ENCODE results near the gene CCDC27.

The CCDC27 gene

DNA sequence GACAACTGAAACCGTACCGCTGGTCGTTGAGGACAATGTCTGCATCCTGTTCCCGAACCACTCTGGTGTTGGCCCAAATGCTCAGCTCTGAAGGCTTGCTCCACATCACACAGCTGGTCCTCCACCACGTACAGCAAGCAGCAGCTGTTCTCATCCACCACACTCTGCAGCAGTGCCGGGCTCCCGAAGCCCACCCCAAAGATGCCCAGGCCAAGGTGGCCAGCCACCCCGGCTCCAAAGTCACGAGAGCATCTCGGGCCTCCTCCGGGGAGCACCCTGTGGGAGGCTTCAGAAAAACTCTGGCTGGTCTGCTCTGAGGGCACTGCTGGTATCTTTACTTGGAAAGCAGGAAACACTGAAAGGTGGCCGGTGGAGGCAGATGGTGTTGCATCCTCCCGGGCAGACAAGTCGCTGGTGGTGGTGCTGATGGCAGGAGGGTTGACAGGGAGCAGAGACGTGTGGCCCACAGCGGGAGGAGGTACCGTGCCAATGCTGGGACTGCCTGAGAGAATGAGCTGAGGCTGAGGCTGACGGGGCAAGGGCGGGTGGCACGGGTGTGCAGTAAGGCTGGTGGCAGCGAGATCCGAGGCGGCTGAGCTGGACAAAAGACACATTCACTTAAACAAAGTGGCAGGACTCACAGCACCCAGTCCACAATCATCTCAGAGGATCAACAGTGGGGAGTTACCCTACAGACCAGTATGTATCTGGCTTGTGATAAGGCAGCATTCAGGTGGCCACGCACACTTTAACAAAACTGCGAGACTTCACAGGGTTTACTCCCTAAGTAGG lies 6.5 kb upstream of the CCDC27 start:
- Histone ChIP-seq H3K9me3 (ENCODE audit: control insufficient read depth, low read length) (no peaks in the 10 kb centered on the region), H3K36me3 (ENCODE audit: control insufficient read depth, insufficient read depth, low read length) (no peaks in the 10 kb centered on the region), H3K27ac (no peak overlapping the region), H3K4me2 (ENCODE audit: low read length) (no peak overlapping the region), H3K4me3 (ENCODE audit: low read depth, low read length) (no peak overlapping the region), H3K27me3 (ENCODE audit: control insufficient read depth, insufficient read depth, low read length) (no peaks in the 10 kb centered on the region), H3K4me1 (no peaks in the 10 kb centered on the region), H3K9ac (no peak overlapping the region), H2AFZ (no peak overlapping the region), H3K79me2 (no peaks in the 10 kb centered on the region)
- TF ChIP-seq, protein P1, sequence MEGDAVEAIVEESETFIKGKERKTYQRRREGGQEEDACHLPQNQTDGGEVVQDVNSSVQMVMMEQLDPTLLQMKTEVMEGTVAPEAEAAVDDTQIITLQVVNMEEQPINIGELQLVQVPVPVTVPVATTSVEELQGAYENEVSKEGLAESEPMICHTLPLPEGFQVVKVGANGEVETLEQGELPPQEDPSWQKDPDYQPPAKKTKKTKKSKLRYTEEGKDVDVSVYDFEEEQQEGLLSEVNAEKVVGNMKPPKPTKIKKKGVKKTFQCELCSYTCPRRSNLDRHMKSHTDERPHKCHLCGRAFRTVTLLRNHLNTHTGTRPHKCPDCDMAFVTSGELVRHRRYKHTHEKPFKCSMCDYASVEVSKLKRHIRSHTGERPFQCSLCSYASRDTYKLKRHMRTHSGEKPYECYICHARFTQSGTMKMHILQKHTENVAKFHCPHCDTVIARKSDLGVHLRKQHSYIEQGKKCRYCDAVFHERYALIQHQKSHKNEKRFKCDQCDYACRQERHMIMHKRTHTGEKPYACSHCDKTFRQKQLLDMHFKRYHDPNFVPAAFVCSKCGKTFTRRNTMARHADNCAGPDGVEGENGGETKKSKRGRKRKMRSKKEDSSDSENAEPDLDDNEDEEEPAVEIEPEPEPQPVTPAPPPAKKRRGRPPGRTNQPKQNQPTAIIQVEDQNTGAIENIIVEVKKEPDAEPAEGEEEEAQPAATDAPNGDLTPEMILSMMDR (IDR thresholded peaks at IDR 0.05) = no peak

DNA sequence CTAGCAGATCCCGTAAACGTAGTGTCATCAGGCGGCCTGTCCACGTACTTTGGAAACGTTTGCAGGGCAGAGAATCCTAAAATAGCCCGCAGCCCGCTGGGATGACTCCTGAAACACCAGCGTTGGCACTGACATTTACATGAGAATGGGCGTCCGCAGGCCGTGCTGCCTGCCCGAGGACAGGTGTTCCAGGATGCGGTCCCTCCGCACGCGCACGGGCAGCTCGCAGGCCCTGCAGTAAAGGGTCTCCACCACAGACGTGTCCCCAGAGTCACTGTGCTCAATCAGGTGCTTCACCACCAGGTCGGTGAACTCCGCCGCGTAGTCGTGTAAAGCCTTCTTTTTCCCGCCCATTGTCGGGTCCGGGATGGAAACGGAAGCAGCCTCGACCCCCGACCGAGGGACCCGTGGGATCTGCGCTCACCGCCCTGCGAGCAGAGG lies 5.8 kb upstream of the CCDC27 start:
- no peaks in the 10 kb centered on the region for H3K79me2 ChIP-seq
- H3K4me3 ChIP-seq (ENCODE audit: low read depth, low read length) = no peak overlapping the region
- no peaks in the 10 kb centered on the region for H3K36me3 ChIP-seq (ENCODE audit: control insufficient read depth, insufficient read depth, low read length)
- TF ChIP-seq, protein P1 (IDR thresholded peaks at IDR 0.05) = no peak
- H3K4me2 ChIP-seq (ENCODE audit: low read length) = peak overlapping the region; percentile 73
- H2AFZ ChIP-seq = peak overlapping the region; percentile 73
- H3K27me3 ChIP-seq (ENCODE audit: control insufficient read depth, insufficient read depth, low read length) = no peaks in the 10 kb centered on the region
- H3K4me1 ChIP-seq = no peaks in the 10 kb centered on the region
- H3K27ac ChIP-seq = no peak overlapping the region
- no peak overlapping the region for H3K9ac ChIP-seq
- H3K9me3 ChIP-seq (ENCODE audit: control insufficient read depth, low read length) = no peaks in the 10 kb centered on the region

DNA sequence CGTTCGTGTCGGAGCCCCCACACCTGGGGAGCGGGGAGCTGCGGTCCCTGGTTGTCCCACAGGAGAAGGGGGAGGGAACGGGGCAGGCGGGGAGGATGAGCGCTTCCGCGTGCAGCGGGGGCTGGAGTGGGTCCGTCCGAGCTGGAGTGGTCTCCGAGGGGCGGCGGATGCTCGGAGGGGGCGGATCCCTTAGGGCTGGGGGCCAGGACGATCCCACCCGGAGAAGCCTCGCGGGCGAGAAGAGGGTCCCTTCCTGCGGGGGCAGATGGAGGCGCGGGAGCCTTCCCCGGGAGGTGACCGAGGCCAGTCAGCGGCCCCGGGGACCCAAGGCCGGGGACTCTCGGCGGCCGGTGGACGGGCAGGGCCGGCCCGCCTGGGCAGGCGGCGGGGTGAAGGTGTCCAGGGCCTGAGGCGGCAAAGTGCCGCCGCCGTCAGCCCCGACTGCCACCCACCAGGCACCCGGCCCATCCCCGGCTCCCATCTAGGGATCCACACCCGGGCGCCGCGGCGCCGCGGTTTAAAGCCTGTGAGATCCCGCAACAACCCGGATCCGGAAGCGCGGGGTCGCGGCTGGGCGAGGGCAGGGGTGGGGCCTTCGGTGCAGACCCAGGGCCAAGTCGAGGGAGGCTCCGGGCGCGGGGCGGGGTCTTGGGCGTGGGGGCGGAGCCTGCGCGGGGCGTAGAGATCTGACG lies 5.3 kb upstream of the CCDC27 start:
- no peaks in the 10 kb centered on the region for H3K36me3 ChIP-seq (ENCODE audit: control insufficient read depth, insufficient read depth, low read length)
- no peak overlapping the region for H3K9ac ChIP-seq
- H3K4me2 ChIP-seq (ENCODE audit: low read length) = peak overlapping the region; percentile 73
- peak overlapping the region; percentile 64 for H3K4me3 ChIP-seq (ENCODE audit: low read depth, low read length)
- no peaks in the 10 kb centered on the region for H3K4me1 ChIP-seq
- peak overlapping the region; percentile 73 for H2AFZ ChIP-seq
- no peaks in the 10 kb centered on the region for H3K9me3 ChIP-seq (ENCODE audit: control insufficient read depth, low read length)
- no peak overlapping the region for H3K27ac ChIP-seq
- H3K27me3 ChIP-seq (ENCODE audit: control insufficient read depth, insufficient read depth, low read length) = no peaks in the 10 kb centered on the region
- no peaks in the 10 kb centered on the region for H3K79me2 ChIP-seq
- TF ChIP-seq, protein P1 (IDR thresholded peaks at IDR 0.05) = no peak

DNA sequence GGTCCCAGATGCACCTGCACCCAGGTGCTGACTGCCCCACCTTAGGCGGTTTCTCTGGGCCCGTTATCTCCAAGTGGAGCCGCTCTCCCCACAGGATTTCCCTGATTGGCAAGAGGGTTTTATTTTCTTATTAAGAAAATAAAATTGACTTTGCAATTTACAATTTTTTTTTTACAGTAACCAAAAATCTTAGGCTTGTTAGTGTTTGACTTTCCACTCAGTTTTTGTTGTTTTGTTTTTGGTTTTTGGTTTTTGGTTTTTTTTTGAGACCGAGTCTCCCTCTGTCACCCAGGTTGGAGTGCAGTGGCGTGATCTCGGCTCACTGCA lies 4.8 kb upstream of the CCDC27 start:
- Histone ChIP-seq H3K27me3 (ENCODE audit: control insufficient read depth, insufficient read depth, low read length) (no peaks in the 10 kb centered on the region), H3K4me1 (no peaks in the 10 kb centered on the region), H3K9me3 (ENCODE audit: control insufficient read depth, low read length) (no peaks in the 10 kb centered on the region), H3K79me2 (no peaks in the 10 kb centered on the region), H2AFZ (peak overlapping the region; percentile 73), H3K9ac (no peak overlapping the region), H3K36me3 (ENCODE audit: control insufficient read depth, insufficient read depth, low read length) (no peaks in the 10 kb centered on the region), H3K4me3 (ENCODE audit: low read depth, low read length) (peak overlapping the region; percentile 64), H3K27ac (no peak overlapping the region), H3K4me2 (ENCODE audit: low read length) (peak overlapping the region; percentile 73)
- TF ChIP-seq, protein P1 (IDR thresholded peaks at IDR 0.05) = no peak
